ENCODE results near the gene SPATS2.
A peak's percentile ranks its signal among the peaks of the same experiment; 100 is the strongest.

Gene SPATS2

GRCh38 chr12:49340095-49340870, 27.0 kb upstream of the SPATS2 start:
- TF ChIP-seq ZBTB7A (IDR thresholded peaks at IDR 0.05; ENCODE audit: low read depth) (0 out of 2 replicates have a peak, but pooled peaks have one; percentile 9), YY1 (IDR thresholded peaks at IDR 0.05; ENCODE audit: low read depth) (no peak)

- no peak for TF ChIP-seq EGR1 (IDR thresholded peaks at IDR 0.05)
- no peak for TF ChIP-seq RAD21 (IDR thresholded peaks at IDR 0.05; ENCODE audit: low read depth)
- TF ChIP-seq MAX (IDR thresholded peaks at IDR 0.05) = no peak
- no peak for TF ChIP-seq FOXM1 (IDR thresholded peaks at IDR 0.05; ENCODE audit: borderline replicate concordance, low read depth)
Measured at GRCh38 chr12:49340971-49341776, 26.1 kb upstream of the SPATS2 start.

- TF ChIP-seq ZBTB7A (IDR thresholded peaks at IDR 0.05; ENCODE audit: low read depth) (no peak), TCF12 (IDR thresholded peaks at IDR 0.05; ENCODE audit: low read depth) (no peak), CEBPB (IDR thresholded peaks at IDR 0.05) (no peak), NFIC (IDR thresholded peaks at IDR 0.05) (no peak), REST (IDR thresholded peaks at IDR 0.05; ENCODE audit: low read depth) (no peak), EGR1 (IDR thresholded peaks at IDR 0.05) (no peak), YY1 (IDR thresholded peaks at IDR 0.05; ENCODE audit: low read depth) (no peak), TEAD4 (IDR thresholded peaks at IDR 0.05) (no peak), RAD21 (IDR thresholded peaks at IDR 0.05; ENCODE audit: low read depth) (no peak), FOXM1 (IDR thresholded peaks at IDR 0.05; ENCODE audit: borderline replicate concordance, low read depth) (no peak), MAX (IDR thresholded peaks at IDR 0.05) (no peak), EP300 (IDR thresholded peaks at IDR 0.05; ENCODE audit: borderline replicate concordance) (no peak), TAF1 (IDR thresholded peaks at IDR 0.05; ENCODE audit: low read depth) (no peak)
Measured at GRCh38 chr12:49341777-49342065, 25.5 kb upstream of the SPATS2 start.

- TF ChIP-seq FOXM1 (IDR thresholded peaks at IDR 0.05; ENCODE audit: borderline replicate concordance, low read depth) (no peak), MAX (IDR thresholded peaks at IDR 0.05) (peak; percentile 5), TAF1 (IDR thresholded peaks at IDR 0.05; ENCODE audit: low read depth) (no peak), RAD21 (IDR thresholded peaks at IDR 0.05; ENCODE audit: low read depth) (peak; percentile 67), TCF12 (IDR thresholded peaks at IDR 0.05; ENCODE audit: low read depth) (no peak), NFIC (IDR thresholded peaks at IDR 0.05) (no peak), TEAD4 (IDR thresholded peaks at IDR 0.05) (no peak), YY1 (IDR thresholded peaks at IDR 0.05; ENCODE audit: low read depth) (peak; percentile 16; the same call in 1 of the 2 replicates), CEBPB (IDR thresholded peaks at IDR 0.05) (no peak), REST (IDR thresholded peaks at IDR 0.05; ENCODE audit: low read depth) (no peak), ZBTB7A (IDR thresholded peaks at IDR 0.05; ENCODE audit: low read depth) (peak; percentile 98), EP300 (IDR thresholded peaks at IDR 0.05; ENCODE audit: borderline replicate concordance) (no peak), CREB1 (IDR thresholded peaks at IDR 0.05; ENCODE audit: low read depth) (no peak)
Measured at GRCh38 chr12:49342066-49342913, 25.0 kb upstream of the SPATS2 start.

- TF ChIP-seq TAF1 (IDR thresholded peaks at IDR 0.05; ENCODE audit: low read depth) = no peak
- TF ChIP-seq ZBTB7A (IDR thresholded peaks at IDR 0.05; ENCODE audit: low read depth) = no peak
- TF ChIP-seq RAD21 (IDR thresholded peaks at IDR 0.05; ENCODE audit: low read depth) = no peak
- no peak; the same call in 1 of the 2 replicates for TF ChIP-seq TCF12 (IDR thresholded peaks at IDR 0.05; ENCODE audit: low read depth)
- peak; percentile 24 for TF ChIP-seq MAX (IDR thresholded peaks at IDR 0.05)
- peak; percentile 54; the same call in 1 of the 2 replicates for TF ChIP-seq NFIC (IDR thresholded peaks at IDR 0.05)
Measured at GRCh38 chr12:49342914-49343731, 24.1 kb upstream of the SPATS2 start.

All from Ishikawa (cell line).